ENCODE data around the gene DMD.

DMD gene

GRCh38 chrX:31542566-31542965 lies 1668.8 kb downstream of the DMD start:
- TF ChIP-seq, protein P1, sequence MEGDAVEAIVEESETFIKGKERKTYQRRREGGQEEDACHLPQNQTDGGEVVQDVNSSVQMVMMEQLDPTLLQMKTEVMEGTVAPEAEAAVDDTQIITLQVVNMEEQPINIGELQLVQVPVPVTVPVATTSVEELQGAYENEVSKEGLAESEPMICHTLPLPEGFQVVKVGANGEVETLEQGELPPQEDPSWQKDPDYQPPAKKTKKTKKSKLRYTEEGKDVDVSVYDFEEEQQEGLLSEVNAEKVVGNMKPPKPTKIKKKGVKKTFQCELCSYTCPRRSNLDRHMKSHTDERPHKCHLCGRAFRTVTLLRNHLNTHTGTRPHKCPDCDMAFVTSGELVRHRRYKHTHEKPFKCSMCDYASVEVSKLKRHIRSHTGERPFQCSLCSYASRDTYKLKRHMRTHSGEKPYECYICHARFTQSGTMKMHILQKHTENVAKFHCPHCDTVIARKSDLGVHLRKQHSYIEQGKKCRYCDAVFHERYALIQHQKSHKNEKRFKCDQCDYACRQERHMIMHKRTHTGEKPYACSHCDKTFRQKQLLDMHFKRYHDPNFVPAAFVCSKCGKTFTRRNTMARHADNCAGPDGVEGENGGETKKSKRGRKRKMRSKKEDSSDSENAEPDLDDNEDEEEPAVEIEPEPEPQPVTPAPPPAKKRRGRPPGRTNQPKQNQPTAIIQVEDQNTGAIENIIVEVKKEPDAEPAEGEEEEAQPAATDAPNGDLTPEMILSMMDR (IDR thresholded peaks at IDR 0.05; ENCODE audit: low read depth, low read length), result no peak
- Histone ChIP-seq H3K4me3 (ENCODE audit: low read depth, low read length) (no peak overlapping the region), H3K9me3 (no peaks in the 10 kb centered on the region), H3K27me3 (no peaks in the 10 kb centered on the region), H3K4me1 (no peaks in the 10 kb centered on the region), H3K36me3 (no peaks in the 10 kb centered on the region)
- DNase-seq, result no peak

DNA sequence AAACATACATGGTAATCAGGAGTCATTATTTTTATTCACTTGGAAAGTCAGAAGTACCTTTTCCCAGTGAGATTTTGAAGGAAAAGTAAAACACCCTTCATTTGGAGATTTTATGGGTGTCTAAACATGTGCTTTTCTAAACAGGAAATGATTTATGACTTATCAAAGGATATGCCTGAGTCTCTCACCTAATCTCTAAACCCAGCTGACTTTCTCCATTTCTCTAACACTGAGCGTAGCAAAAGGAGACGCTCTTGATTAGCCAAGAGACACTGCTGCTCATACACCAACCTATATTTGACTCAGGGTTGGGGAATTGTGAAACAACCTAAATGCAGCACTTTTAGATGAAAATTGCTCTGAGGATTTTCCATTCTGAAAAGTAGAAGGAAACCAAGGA lies 1671.0 kb downstream of the DMD start:
- no peaks in the 10 kb centered on the region for H3K27me3 ChIP-seq
- no peaks in the 10 kb centered on the region for H3K9me3 ChIP-seq
- H3K4me1 ChIP-seq, result no peaks in the 10 kb centered on the region
- H3K36me3 ChIP-seq, result no peaks in the 10 kb centered on the region
- TF ChIP-seq, protein P1 (IDR thresholded peaks at IDR 0.05; ENCODE audit: low read depth, low read length), result no peak
- DNase-seq, result no peak
- H3K4me3 ChIP-seq (ENCODE audit: low read depth, low read length), result no peak overlapping the region

GRCh38 chrX:31527455-31528126 lies 1683.8 kb downstream of the DMD start:
- no peak overlapping the region for H3K4me3 ChIP-seq (ENCODE audit: low read depth, low read length)
- H3K36me3 ChIP-seq, result no peaks in the 10 kb centered on the region
- TF ChIP-seq, protein P1 (IDR thresholded peaks at IDR 0.05; ENCODE audit: low read depth, low read length), result no peak
- no peak for DNase-seq
- H3K27me3 ChIP-seq, result no peaks in the 10 kb centered on the region
- H3K4me1 ChIP-seq, result no peaks in the 10 kb centered on the region
- no peaks in the 10 kb centered on the region for H3K9me3 ChIP-seq

- no peaks in the 10 kb centered on the region for H3K27me3 ChIP-seq
- H3K36me3 ChIP-seq, result no peaks in the 10 kb centered on the region
- no peak overlapping the region for H3K4me3 ChIP-seq (ENCODE audit: low read depth, low read length)
- H3K4me1 ChIP-seq, result no peaks in the 10 kb centered on the region
- TF ChIP-seq, protein P1 (IDR thresholded peaks at IDR 0.05; ENCODE audit: low read depth, low read length), result no peak
- no peak for DNase-seq
- no peaks in the 10 kb centered on the region for H3K9me3 ChIP-seq
Measured at GRCh38 chrX:31523884-31524536, 1687.3 kb downstream of the DMD start.

DNA sequence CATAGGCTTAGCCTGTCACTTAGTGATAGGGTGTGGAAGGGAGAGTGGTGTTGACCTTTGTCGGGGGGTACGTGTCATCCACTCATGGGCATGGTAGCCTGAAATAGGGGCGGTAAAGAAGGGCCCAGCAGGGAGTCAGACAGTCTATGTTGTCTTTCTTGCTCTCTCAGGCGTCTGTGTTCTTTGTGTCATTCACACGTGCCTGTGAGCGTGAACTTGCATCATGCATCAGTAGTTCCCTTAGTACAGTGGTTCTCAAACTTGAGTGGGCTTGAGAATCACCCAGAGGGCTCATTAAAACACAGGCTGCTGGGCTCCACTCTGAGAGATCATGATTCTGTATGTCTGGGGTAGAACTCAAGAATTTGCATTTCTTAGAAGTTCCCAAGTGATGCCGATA lies 1688.6 kb downstream of the DMD start:
- TF ChIP-seq, protein P1 (IDR thresholded peaks at IDR 0.05; ENCODE audit: low read depth, low read length), result no peak
- Histone ChIP-seq H3K4me3 (ENCODE audit: low read depth, low read length) (no peak overlapping the region), H3K9me3 (no peaks in the 10 kb centered on the region), H3K27me3 (no peaks in the 10 kb centered on the region), H3K36me3 (no peaks in the 10 kb centered on the region), H3K4me1 (no peaks in the 10 kb centered on the region)
- DNase-seq, result no peak

- TF ChIP-seq, protein P1 (IDR thresholded peaks at IDR 0.05; ENCODE audit: low read depth, low read length), result no peak
- no peaks in the 10 kb centered on the region for H3K27me3 ChIP-seq
- no peak for DNase-seq
- no peak overlapping the region for H3K4me3 ChIP-seq (ENCODE audit: low read depth, low read length)
- H3K9me3 ChIP-seq, result no peaks in the 10 kb centered on the region
- H3K36me3 ChIP-seq, result no peaks in the 10 kb centered on the region
- H3K4me1 ChIP-seq, result no peaks in the 10 kb centered on the region
Measured at GRCh38 chrX:31521941-31522340, 1689.4 kb downstream of the DMD start.

All from BE2C (cell line).